ENCODE results near the gene MAP4. TPM values are rescaled to one million over a fixed set of nuclear protein-coding genes. Genes with fewer than 3 reads are reported as not detected.

MAP4 gene
- total RNA-seq, 2 experiments from 2014 or later: 101 to 103 TPM

DNA sequence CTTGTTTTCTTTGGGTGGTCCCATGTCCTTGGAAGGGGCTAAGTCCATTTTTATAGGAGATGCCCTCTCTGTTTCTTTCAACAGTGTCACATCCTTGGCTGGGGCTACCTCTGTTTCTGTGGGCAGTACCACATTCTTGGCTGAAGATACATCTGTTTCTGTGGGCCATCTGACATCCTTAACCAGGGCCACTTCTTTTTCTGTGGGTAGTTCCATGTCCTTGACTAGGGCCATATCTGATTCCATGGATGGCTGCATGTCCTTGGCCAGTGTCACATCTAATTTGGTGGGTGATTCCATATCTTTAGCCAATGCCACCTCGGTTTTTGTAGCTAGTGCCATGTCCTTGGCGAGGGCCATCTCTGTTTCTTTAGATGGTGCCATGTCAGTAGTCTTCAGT, 99.5 kb downstream of the MAP4 start:
- Mint-ChIP-seq H3K27ac (no peak overlapping the region), H3K4me1 (ENCODE audit: low read depth) (no peaks in the 10 kb centered on the region), H3K36me3 (ENCODE audit: low read depth) (peaks cover 32% of the 10 kb centered on the region), H3K27me3 (no peaks in the 10 kb centered on the region), H3K9me3 (no peaks in the 10 kb centered on the region), H3K4me3 (no peak overlapping the region)
- ChIA-PET CTCF (no interaction called here), POLR2A (no interaction called here)
- DNase-seq (no peak), ATAC-seq (no peak)
- intact Hi-C loops (cut with micrococcal nuclease): no loop called here
- TF ChIP-seq, protein P1, sequence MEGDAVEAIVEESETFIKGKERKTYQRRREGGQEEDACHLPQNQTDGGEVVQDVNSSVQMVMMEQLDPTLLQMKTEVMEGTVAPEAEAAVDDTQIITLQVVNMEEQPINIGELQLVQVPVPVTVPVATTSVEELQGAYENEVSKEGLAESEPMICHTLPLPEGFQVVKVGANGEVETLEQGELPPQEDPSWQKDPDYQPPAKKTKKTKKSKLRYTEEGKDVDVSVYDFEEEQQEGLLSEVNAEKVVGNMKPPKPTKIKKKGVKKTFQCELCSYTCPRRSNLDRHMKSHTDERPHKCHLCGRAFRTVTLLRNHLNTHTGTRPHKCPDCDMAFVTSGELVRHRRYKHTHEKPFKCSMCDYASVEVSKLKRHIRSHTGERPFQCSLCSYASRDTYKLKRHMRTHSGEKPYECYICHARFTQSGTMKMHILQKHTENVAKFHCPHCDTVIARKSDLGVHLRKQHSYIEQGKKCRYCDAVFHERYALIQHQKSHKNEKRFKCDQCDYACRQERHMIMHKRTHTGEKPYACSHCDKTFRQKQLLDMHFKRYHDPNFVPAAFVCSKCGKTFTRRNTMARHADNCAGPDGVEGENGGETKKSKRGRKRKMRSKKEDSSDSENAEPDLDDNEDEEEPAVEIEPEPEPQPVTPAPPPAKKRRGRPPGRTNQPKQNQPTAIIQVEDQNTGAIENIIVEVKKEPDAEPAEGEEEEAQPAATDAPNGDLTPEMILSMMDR (IDR thresholded peaks at IDR 0.05): no peak

DNA sequence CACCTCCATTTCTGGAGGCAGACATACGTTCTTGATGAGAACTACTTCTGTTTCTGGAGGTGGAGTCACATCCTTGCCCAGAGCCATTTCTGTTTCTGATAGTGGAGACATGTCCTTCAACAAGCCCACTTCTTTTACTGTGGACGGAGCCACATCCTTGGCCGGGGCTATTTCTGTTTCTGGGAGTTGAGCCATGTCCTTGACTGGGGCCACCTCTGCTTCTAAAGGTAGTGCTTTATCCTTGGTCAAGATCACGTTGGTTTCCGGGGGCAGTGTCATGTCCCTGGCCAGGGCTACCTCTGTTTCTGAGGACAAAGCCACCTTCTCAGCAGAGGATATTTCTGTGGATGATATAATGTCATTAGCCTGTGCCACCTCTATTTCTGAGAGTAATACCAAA, 100.0 kb downstream of the MAP4 start:
- H3K27ac Mint-ChIP-seq: no peak overlapping the region
- POLR2A ChIA-PET: interaction anchor here (0.5 kb wide), 1 partner anchor 83 kb away, joined by 3 read pairs; no protein-coding TSS in a partner anchor
- no peaks in the 10 kb centered on the region for H3K9me3 Mint-ChIP-seq
- no peak overlapping the region for H3K4me3 Mint-ChIP-seq
- CTCF ChIA-PET: no interaction called here
- DNase-seq: no peak
- intact Hi-C loops (cut with micrococcal nuclease): no loop called here
- TF ChIP-seq, protein P1 (IDR thresholded peaks at IDR 0.05): no peak
- no peaks in the 10 kb centered on the region for H3K4me1 Mint-ChIP-seq (ENCODE audit: low read depth)
- no peak for ATAC-seq
- H3K36me3 Mint-ChIP-seq (ENCODE audit: low read depth): peaks cover 35% of the 10 kb centered on the region
- H3K27me3 Mint-ChIP-seq: no peaks in the 10 kb centered on the region

DNA sequence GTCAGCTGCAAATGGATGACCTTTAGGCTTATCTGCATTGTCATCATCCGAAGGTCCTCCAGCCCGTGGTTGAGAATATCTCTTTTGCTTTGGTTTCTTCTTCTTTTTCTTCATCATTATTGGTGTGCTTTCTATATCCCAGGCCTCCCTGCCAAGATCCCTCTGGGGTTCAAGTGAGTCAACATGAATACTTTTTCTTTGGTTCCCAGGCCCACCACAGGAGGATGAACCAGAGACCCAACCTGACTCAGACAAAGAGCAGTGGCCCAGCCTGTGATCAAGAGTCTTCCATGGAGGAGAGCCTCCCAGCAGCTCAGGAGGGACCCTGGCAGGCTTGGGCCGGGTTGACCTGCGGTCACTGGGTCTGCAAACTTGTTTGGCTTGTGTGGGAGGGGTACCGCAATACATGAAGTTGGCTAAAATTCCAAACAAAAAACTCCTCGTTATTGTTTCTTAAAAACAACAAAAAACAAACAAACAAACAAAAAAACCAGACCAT, 104.2 kb downstream of the MAP4 start:
- no peaks in the 10 kb centered on the region for H3K4me1 Mint-ChIP-seq (ENCODE audit: low read depth)
- no peak overlapping the region for H3K27ac Mint-ChIP-seq
- POLR2A ChIA-PET: no interaction called here
- TF ChIP-seq, protein P1 (IDR thresholded peaks at IDR 0.05): no peak
- H3K4me3 Mint-ChIP-seq: no peak overlapping the region
- DNase-seq: no peak
- CTCF ChIA-PET: no interaction called here
- H3K36me3 Mint-ChIP-seq (ENCODE audit: low read depth): peaks cover 53% of the 10 kb centered on the region
- no peaks in the 10 kb centered on the region for H3K27me3 Mint-ChIP-seq
- intact Hi-C loops (cut with micrococcal nuclease): no loop called here
- ATAC-seq: no peak
- no peaks in the 10 kb centered on the region for H3K9me3 Mint-ChIP-seq

DNA sequence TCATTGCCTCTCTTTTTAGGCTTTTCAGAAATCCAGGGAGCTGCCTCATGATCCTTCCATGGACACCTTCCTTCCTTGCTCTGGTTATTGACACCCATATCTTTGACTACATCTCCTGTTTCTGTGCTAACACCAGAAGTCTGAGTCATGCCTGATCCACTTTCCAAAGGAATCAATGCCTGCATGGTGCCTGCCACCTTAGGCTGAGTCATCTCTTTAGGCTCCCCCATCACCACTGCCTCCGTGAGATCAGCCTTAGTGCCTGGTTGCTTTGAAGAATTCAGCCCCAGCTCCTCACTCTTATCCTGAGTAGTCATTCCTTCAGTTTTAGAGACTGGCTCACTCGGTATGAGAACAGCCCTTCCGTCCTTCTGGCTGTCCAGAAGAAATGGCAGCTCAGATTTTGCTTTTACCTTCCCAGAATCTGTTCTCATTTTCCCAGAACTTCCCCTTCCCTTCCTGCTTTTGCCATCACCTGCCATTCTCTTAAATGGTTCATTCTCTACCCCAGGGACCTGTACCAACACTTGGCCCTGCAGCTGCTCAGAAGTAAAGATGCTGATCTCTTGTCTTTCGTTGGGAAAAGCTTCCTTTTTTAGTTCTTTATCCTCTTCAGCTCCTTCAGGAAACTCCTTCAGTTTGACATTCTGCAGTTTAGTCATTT, 105.3 kb downstream of the MAP4 start:
- CTCF ChIA-PET: interaction anchor here (1.0 kb wide), 1 partner anchor 17 kb away, joined by 4 read pairs; no protein-coding TSS in a partner anchor

DNA sequence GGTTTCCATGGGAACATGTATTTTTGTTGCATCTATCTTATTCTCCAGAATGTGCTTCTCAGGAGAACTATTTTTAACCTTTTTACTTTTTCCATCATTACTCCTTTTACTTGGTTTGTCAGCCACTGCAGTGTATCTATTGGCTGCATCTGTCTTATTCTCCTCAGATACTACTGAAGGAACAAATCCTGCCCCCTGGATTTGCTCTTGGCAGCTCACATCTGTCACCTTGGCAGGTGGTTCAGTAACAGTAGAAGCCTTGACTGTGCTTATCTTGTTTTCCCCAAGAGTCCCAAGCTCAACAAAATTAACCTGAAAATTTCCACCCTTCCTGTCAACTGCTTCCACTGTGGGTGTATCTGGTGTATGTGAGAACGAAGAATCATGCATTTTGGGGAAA, 106.0 kb downstream of the MAP4 start:
- ChIA-PET CTCF (interaction anchor here (1.0 kb wide), 1 partner anchor 17 kb away, joined by 4 read pairs; no protein-coding TSS in a partner anchor), POLR2A (interaction anchor here (0.7 kb wide), 1 partner anchor 164 kb away, joined by 3 read pairs; no protein-coding TSS in a partner anchor)
- Mint-ChIP-seq H3K27ac (no peak overlapping the region), H3K4me1 (ENCODE audit: low read depth) (no peaks in the 10 kb centered on the region), H3K36me3 (ENCODE audit: low read depth) (peaks cover 42% of the 10 kb centered on the region), H3K4me3 (no peak overlapping the region), H3K27me3 (no peaks in the 10 kb centered on the region), H3K9me3 (no peaks in the 10 kb centered on the region)
- intact Hi-C loops (cut with micrococcal nuclease): no loop called here
- TF ChIP-seq, protein P1 (IDR thresholded peaks at IDR 0.05): no peak
- no peak for ATAC-seq
- DNase-seq: no peak

More for the DNA sequence above, 105.3 kb downstream of the MAP4 start:
- DNase-seq (no peak), ATAC-seq (no peak)
- intact Hi-C loops (cut with micrococcal nuclease): no loop called here
- TF ChIP-seq, protein P1 (IDR thresholded peaks at IDR 0.05): no peak
- no peaks in the 10 kb centered on the region for H3K9me3 Mint-ChIP-seq
- peaks cover 47% of the 10 kb centered on the region for H3K36me3 Mint-ChIP-seq (ENCODE audit: low read depth)
- H3K4me1 Mint-ChIP-seq (ENCODE audit: low read depth): no peaks in the 10 kb centered on the region
- H3K27ac Mint-ChIP-seq: peak overlapping the region; percentile 36
- H3K4me3 Mint-ChIP-seq: no peak overlapping the region
- no peaks in the 10 kb centered on the region for H3K27me3 Mint-ChIP-seq
- POLR2A ChIA-PET: interaction anchor here (0.6 kb wide), 1 partner anchor 237 kb away, joined by 3 read pairs; no protein-coding TSS in a partner anchor

All from activated CD8-positive, alpha-beta T cell treated with anti-CD3 and anti-CD28 coated beads for 36 hours (primary cell).